Esophagus squamous epithelium (tissue), 4 donors: Measurements from ENCODE around the gene TNS1.

Experiments used
- POLR2A ChIP-seq, 4 donors: fragments of 450-650 bp; IDR thresholded peaks; one replicate each; pipeline ENCODE4 v1.6.1; 2017; ENCODE audit warnings: antibody characterized with exemption in 4 of 4, mild to moderate bottlenecking in 4 of 4, moderate library complexity in 3 of 4
- TF ChIP-seq, protein P1 (sequence below), 6 experiments: fragments of 450-650 bp in 4 of 6; fragments of 200-600 bp in 2 of 6; sonication (generic) in 2 of 6; IDR thresholded peaks; one replicate each; pipeline ENCODE4 v1.5.1; 2016 to 2019; ENCODE audit warnings: antibody characterized with exemption in 6 of 6, mild to moderate bottlenecking in 4 of 6, moderate library complexity in 4 of 6

- TF ChIP-seq, protein P1, sequence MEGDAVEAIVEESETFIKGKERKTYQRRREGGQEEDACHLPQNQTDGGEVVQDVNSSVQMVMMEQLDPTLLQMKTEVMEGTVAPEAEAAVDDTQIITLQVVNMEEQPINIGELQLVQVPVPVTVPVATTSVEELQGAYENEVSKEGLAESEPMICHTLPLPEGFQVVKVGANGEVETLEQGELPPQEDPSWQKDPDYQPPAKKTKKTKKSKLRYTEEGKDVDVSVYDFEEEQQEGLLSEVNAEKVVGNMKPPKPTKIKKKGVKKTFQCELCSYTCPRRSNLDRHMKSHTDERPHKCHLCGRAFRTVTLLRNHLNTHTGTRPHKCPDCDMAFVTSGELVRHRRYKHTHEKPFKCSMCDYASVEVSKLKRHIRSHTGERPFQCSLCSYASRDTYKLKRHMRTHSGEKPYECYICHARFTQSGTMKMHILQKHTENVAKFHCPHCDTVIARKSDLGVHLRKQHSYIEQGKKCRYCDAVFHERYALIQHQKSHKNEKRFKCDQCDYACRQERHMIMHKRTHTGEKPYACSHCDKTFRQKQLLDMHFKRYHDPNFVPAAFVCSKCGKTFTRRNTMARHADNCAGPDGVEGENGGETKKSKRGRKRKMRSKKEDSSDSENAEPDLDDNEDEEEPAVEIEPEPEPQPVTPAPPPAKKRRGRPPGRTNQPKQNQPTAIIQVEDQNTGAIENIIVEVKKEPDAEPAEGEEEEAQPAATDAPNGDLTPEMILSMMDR (IDR thresholded peaks at IDR 0.05), result no peak
- TF ChIP-seq POLR2A (IDR thresholded peaks at IDR 0.05), result no peak
Observed at GRCh38 chr2:217876253-217876570, 126.6 kb downstream of the TNS1 start.
